OCI-LY1 (cell line): ENCODE results near the gene RNF214.

Experiments used
- H2AFZ ChIP-seq: fragments of 200-600 bp; sonication (generic), shearing (Covaris generic); 2 replicates; pipeline ENCODE4 v1.6.0; 2014; ENCODE audit warnings: antibody characterized with exemption, mild to moderate bottlenecking, low read length
- H3F3A ChIP-seq: fragments of 200-600 bp; sonication (generic), shearing (Covaris generic); 2 replicates; pipeline ENCODE4 v1.6.0; 2014; ENCODE audit warnings: mild to moderate bottlenecking, antibody characterized with exemption, low read length, moderate library complexity; ENCODE audit not compliant: insufficient read depth
- H3K27ac ChIP-seq: fragments of 200-600 bp; sonication (generic); 2 replicates; pipeline ENCODE4 v1.5.1; 2014; ENCODE audit warnings: low read length, mixed run types, mild to moderate bottlenecking, low read depth; ENCODE audit not compliant: poor library complexity, severe bottlenecking
- H3K27me3 ChIP-seq: fragments of 200-600 bp; sonication (generic); 2 replicates; pipeline ENCODE4 v1.6.0; 2014; ENCODE audit warnings: antibody characterized with exemption, mild to moderate bottlenecking, low read length, moderate library complexity; ENCODE audit not compliant: insufficient read depth
- H3K36me3 ChIP-seq: fragments of 200-600 bp; sonication (generic); 2 replicates; pipeline ENCODE4 v1.6.1; 2014; ENCODE audit warnings: mild to moderate bottlenecking, antibody characterized with exemption, low read length, moderate library complexity, mixed read lengths; ENCODE audit not compliant: insufficient read depth
- H3K4me1 ChIP-seq: fragments of 200-600 bp; sonication (generic); 2 replicates; pipeline ENCODE4 v1.5.1; 2014; ENCODE audit warnings: mild to moderate bottlenecking, low read length, moderate library complexity; ENCODE audit not compliant: insufficient read depth, severe bottlenecking
- H3K4me2 ChIP-seq: fragments of 200-600 bp; sonication (generic), shearing (Covaris generic); 2 replicates; pipeline ENCODE4 v1.6.1; 2014; ENCODE audit warnings: low read length
- H3K4me3 ChIP-seq: fragments of 200-600 bp; sonication (generic); 2 replicates; pipeline ENCODE4 v1.5.1; 2014; ENCODE audit warnings: low read length, low read depth, mild to moderate bottlenecking, mixed read lengths; ENCODE audit not compliant: poor library complexity, severe bottlenecking
- H3K79me2 ChIP-seq: fragments of 200-600 bp; shearing (Covaris generic); 2 replicates; pipeline ENCODE4 v1.6.1; 2016; ENCODE audit warnings: mixed run types, low read length, mixed read lengths; ENCODE audit not compliant: insufficient read depth
- H3K9ac ChIP-seq: fragments of 200-600 bp; sonication (generic), shearing (Covaris generic); 2 replicates; pipeline ENCODE4 v1.6.1; 2014; ENCODE audit warnings: mild to moderate bottlenecking, low read length, mixed read lengths
- H3K9me2 ChIP-seq: fragments of 200-600 bp; sonication (generic), shearing (Covaris generic); 2 replicates; pipeline ENCODE4 v1.6.1; 2014; ENCODE audit warnings: low read depth, mild to moderate bottlenecking, low read length, mixed read lengths
- H3K9me3 ChIP-seq: fragments of 200-600 bp; shearing (Covaris generic); 2 replicates; pipeline ENCODE4 v1.6.1; 2014; ENCODE audit warnings: low read length, mixed read lengths
- H4K20me1 ChIP-seq: fragments of 200-600 bp; sonication (generic), shearing (Covaris generic); 2 replicates; pipeline ENCODE4 v1.6.0; 2016; ENCODE audit warnings: mild to moderate bottlenecking, low read length; ENCODE audit not compliant: insufficient read depth
- EZH2 ChIP-seq: fragments of 200-600 bp; sonication (generic), shearing (Covaris generic); IDR thresholded peaks from 2 replicates; pipeline ENCODE4 v1.8.0; 2017; ENCODE audit warnings: borderline replicate concordance, mixed run types, mild to moderate bottlenecking, antibody characterized with exemption, low read length, moderate library complexity, mixed read lengths
- TF ChIP-seq, protein P1 (sequence below): fragments of 200-600 bp; sonication (generic), shearing (Covaris generic); IDR thresholded peaks from 2 replicates; pipeline ENCODE4 v1.5.1; 2017; ENCODE audit warnings: mild to moderate bottlenecking, antibody characterized with exemption, low read length, moderate library complexity, mixed read lengths

The RNF214 gene

DNA sequence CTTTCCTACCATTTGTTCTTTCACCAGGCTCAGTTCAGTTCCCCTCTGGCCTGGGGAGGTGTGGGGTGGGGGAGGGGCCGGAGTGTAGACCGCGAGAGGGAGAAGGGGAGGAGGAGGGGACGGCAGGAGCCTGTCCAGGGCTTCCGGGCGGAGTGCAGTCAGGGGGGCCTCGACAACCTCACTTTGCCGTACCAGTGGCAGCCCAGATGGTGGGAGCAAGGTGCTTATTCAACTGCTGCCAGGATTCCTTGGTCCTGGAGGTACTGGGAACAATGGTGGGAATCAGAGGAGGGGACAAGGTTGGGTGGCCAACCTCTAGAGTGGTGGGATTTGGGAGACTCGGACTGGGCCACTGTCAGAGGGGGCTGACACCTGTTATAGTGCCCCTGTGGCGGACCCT is 82.4 kb downstream of the RNF214 start:
- Histone ChIP-seq H3K27ac (no peak overlapping the region), H3K4me1 (no peaks in the 10 kb centered on the region), H3K4me3 (no peak overlapping the region), H3K4me2 (no peak overlapping the region), H3F3A (no peaks in the 10 kb centered on the region), H3K27me3 (no peaks in the 10 kb centered on the region), H3K9ac (no peak overlapping the region), H3K9me3 (no peaks in the 10 kb centered on the region), H3K79me2 (no peaks in the 10 kb centered on the region), H3K9me2 (no peaks in the 10 kb centered on the region), H3K36me3 (no peaks in the 10 kb centered on the region), H2AFZ (no peak overlapping the region), H4K20me1 (no peaks in the 10 kb centered on the region)
- TF ChIP-seq, protein P1, sequence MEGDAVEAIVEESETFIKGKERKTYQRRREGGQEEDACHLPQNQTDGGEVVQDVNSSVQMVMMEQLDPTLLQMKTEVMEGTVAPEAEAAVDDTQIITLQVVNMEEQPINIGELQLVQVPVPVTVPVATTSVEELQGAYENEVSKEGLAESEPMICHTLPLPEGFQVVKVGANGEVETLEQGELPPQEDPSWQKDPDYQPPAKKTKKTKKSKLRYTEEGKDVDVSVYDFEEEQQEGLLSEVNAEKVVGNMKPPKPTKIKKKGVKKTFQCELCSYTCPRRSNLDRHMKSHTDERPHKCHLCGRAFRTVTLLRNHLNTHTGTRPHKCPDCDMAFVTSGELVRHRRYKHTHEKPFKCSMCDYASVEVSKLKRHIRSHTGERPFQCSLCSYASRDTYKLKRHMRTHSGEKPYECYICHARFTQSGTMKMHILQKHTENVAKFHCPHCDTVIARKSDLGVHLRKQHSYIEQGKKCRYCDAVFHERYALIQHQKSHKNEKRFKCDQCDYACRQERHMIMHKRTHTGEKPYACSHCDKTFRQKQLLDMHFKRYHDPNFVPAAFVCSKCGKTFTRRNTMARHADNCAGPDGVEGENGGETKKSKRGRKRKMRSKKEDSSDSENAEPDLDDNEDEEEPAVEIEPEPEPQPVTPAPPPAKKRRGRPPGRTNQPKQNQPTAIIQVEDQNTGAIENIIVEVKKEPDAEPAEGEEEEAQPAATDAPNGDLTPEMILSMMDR = no peak
- no peak for TF ChIP-seq EZH2

DNA sequence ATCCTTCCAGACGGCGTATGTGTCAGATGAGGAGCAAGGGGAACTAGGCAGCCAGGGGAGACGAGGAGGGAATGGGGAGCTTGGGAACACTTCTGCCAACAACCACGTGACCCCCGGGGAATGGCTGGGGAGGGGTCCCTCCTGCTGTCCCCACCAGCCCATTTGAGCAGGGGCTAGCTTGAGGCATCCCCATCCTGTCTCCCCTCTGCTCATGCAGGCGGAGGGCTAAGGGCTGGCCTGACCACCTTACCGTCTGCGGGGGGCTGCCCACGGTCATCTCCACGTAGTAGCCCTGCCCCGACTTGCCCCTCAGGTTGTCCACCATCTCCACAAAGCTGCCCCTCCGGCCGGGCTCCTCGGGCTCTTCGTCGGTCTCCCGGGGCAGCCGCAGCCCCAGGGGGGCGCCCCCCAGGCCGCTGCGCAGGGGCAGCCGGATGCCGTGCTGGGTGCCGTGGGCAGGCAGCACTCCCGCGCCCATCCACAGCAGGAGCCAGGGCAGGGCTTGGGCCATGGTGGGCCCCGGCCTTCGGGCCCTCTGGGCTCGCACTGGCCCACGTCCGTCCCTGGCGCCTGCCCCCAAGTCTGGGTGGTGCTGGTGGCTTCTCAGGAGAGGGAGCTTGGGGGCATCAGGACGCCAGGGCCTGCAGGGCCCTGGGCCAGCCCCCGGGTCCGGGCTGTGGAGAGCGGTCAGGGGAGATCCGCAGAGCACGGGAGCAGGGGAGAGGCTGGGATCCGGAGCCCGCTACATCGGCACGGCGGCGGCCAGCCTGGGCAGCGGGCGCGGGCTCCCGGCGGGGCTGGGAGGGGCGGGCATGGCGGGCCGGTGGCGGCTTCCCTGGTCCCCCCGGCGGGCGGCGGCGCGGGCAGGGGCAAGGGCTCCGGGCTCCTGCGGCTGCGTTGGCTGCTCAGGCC is 83.1 kb downstream of the RNF214 start:
- H3K9ac ChIP-seq = no peak overlapping the region
- H3F3A ChIP-seq = no peaks in the 10 kb centered on the region

DNA sequence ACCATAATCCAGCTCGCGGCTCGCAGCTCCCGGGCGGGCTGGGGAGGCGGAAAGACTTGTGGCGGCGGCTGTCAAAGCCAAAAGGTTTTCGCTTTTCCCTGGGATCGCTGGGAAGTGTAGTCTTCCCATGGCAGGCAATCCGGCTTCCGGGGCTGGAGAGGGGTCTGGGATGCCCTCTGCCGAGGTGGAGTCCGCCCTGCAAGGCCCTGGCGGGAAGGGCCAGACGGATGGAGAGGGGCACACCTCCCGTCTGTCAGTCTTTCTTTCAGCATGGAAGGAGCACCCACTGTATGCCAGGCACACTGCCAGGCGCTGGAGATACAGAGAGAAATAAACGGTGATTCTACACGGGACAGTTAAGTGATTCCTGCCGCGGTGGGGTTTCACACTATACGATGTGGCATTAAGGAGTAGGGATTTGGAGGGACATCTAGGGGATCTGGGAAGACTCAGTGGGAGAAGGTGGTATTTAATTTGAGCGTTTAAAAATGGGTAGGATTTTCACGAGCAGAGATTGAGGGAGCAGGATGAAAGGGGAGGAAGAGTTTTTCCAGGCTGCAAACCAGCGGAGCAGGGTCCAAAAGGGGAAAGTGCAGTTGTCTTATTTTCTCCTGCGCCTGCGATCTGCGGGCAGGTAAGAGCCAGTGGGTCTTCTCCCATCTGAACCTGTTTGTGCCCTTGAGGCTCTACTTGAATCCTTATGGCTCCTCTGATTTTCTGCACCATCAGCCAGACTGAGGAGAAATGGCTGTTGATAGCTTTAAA is 83.9 kb downstream of the RNF214 start, which contains the start of gene BACE1:
BACE1 (minus strand) TSS at position 60 of the 765 bp plus-strand sequence. CDS start 461 bp downstream, outside the sequence.
- no peaks in the 10 kb centered on the region for H3K4me1 ChIP-seq
- H4K20me1 ChIP-seq = no peaks in the 10 kb centered on the region
- no peaks in the 10 kb centered on the region for H3K27me3 ChIP-seq
- H3K36me3 ChIP-seq = no peaks in the 10 kb centered on the region
- no peaks in the 10 kb centered on the region for H3K79me2 ChIP-seq
- no peak within 1 kb of the TSS for H3K4me3 ChIP-seq
- no peak within 1 kb of the TSS for H3K9ac ChIP-seq
- no peak within 1 kb of the TSS for H3K4me2 ChIP-seq
- H3K9me2 ChIP-seq = no peaks in the 10 kb centered on the region
- no peak within 1 kb of the TSS for H2AFZ ChIP-seq
- H3K27ac ChIP-seq = no peak within 1 kb of the TSS
- no peaks in the 10 kb centered on the region for H3F3A ChIP-seq
- TF ChIP-seq, protein P1 = no peak
- no peak for TF ChIP-seq EZH2
- no peaks in the 10 kb centered on the region for H3K9me3 ChIP-seq

More for the DNA sequence above, 83.1 kb downstream of the RNF214 start:
- H3K4me1 ChIP-seq = no peaks in the 10 kb centered on the region
- H4K20me1 ChIP-seq = no peaks in the 10 kb centered on the region
- H3K4me2 ChIP-seq = no peak overlapping the region
- H3K79me2 ChIP-seq = no peaks in the 10 kb centered on the region
- no peak overlapping the region for H3K4me3 ChIP-seq
- H3K36me3 ChIP-seq = no peaks in the 10 kb centered on the region
- no peak overlapping the region for H2AFZ ChIP-seq
- no peaks in the 10 kb centered on the region for H3K9me2 ChIP-seq
- no peaks in the 10 kb centered on the region for H3K9me3 ChIP-seq
- TF ChIP-seq, protein P1 = no peak
- no peak for TF ChIP-seq EZH2
- no peaks in the 10 kb centered on the region for H3K27me3 ChIP-seq
- H3K27ac ChIP-seq = no peak overlapping the region
